Measurements from ENCODE around the gene YWHAH. TPM values are rescaled to one million over a fixed set of nuclear protein-coding genes. Genes with fewer than 3 reads are reported as not detected.

YWHAH gene
- total RNA-seq, 1 donor from 2014 or later = 139 TPM

DNA sequence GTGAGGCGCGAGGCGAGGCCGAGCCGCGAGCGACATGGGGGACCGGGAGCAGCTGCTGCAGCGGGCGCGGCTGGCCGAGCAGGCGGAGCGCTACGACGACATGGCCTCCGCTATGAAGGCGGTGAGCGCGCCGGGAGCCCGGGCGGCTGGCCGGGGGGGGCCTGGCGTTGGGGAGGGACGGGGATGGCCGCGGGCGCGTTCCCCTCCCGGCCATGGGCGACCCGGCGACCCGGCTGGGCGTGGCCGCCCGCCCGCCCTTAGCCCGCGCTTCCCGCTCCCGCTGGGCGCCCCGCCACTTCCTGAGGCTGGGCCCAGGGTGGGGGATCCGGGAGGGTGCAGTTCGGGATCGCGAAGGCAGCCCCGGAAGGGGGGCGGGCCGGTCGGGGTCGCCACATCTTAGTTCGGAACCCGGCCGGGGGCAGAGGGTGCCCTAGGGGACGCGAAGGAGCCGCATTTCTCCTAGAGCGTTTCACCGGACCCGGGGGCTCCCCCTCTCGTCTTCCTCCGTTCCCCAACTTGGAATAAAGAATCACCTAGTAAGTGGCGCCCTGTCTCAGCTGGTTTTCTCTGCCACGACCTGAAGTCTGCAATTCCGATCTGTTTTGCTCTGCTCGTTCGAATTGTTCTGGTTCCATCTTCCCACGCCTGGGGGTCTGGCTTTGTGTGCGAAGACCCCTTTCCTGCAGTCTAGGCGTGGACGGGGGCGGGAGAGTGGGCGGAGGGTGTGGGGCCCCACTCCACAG is 536 bp downstream of the YWHAH start:
- H3K4me3 ChIP-seq = peak overlapping the region; percentile 83 to 98
- H3K9me3 ChIP-seq = no peaks in the 10 kb centered on the region
- peaks cover 0 to 4% of the 10 kb centered on the region in 2 donors for H3K36me3 ChIP-seq
- peak overlapping the region; percentile 95 to 99 for H3K27ac ChIP-seq
- peaks cover 0 to 5% of the 10 kb centered on the region in 2 donors for H3K4me1 ChIP-seq
- DNase-seq (ENCODE audit: low spot score in 2 of 2) = peak in 1 of 2 donors; percentile 72
- H3K27me3 ChIP-seq = no peaks in the 10 kb centered on the region
- TF ChIP-seq, protein P1, sequence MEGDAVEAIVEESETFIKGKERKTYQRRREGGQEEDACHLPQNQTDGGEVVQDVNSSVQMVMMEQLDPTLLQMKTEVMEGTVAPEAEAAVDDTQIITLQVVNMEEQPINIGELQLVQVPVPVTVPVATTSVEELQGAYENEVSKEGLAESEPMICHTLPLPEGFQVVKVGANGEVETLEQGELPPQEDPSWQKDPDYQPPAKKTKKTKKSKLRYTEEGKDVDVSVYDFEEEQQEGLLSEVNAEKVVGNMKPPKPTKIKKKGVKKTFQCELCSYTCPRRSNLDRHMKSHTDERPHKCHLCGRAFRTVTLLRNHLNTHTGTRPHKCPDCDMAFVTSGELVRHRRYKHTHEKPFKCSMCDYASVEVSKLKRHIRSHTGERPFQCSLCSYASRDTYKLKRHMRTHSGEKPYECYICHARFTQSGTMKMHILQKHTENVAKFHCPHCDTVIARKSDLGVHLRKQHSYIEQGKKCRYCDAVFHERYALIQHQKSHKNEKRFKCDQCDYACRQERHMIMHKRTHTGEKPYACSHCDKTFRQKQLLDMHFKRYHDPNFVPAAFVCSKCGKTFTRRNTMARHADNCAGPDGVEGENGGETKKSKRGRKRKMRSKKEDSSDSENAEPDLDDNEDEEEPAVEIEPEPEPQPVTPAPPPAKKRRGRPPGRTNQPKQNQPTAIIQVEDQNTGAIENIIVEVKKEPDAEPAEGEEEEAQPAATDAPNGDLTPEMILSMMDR (IDR thresholded peaks at IDR 0.05) = no peak
- intact Hi-C loops (cut with DNase I) = loop anchor here (1.0 to 10.0 kb wide), 3 partner anchors 25 to 280 kb away; partner anchors contain the start of gene PISD

DNA sequence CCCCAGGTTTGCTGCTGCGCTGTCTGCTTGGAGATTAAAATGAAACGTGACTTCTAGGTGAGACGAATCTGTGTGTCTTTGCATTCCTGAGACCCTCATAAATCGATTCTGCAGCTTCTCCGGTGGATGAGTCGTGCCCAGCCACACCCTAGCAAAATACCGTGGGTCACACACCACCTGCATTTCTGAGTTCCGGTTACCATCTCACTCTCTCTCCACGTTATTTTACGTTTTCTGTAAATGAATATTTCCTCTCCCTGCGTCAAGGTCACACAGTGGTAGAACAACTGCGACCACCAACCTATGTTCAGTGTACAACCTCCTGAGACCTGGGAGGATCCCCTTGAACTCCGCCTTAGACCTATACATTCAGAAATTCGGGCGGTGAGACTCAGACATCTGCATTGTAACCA is 1.1 kb downstream of the YWHAH start:
- DNase-seq (ENCODE audit: low spot score in 2 of 2) = no peak
- intact Hi-C loops (cut with DNase I) = loop anchor here (10.0 kb wide), 1 partner anchor 281 kb away; the partner anchor contains the start of gene PISD
- H3K27me3 ChIP-seq = no peaks in the 10 kb centered on the region
- peaks cover 0 to 4% of the 10 kb centered on the region in 2 donors for H3K36me3 ChIP-seq
- TF ChIP-seq, protein P1 (IDR thresholded peaks at IDR 0.05) = no peak
- H3K9me3 ChIP-seq = no peaks in the 10 kb centered on the region
- H3K4me1 ChIP-seq = peaks cover 1 to 9% of the 10 kb centered on the region in 2 donors
- peak overlapping the region; percentile 83 to 98 for H3K4me3 ChIP-seq
- H3K27ac ChIP-seq = peak overlapping the region; percentile 95 to 99

DNA sequence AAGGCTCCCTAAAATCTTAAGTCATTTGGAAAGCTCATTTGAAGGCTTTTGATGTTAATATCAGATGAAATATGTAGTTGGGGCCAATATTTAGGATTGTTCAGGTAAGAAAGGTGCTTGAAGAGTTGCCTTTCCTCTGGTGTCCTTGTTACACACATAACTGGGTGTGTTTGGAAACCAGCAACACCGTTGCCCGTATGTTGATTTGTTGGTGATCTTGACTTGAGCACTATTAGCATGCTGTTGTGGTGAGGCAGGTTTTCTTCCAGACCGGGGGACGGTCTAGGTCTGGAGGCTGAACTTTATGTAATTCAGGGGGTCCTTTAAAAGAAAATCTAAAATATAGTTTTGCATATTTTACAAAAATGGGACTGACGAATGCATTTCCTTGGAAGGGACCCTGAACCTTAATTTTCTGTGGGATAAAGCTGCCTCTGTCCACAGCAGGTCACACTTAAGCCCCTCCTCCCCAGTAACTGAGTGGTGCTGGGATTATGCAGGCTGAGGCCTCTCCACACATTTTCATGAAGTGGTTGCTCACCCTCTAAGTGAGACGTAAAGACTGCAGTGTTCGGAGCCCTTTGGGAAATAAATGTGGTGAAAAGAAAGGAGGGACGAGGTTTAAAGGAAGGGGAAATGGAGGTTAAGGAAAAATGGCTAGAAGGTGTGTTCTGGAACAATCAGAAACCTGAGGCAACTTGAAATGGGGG is 1.8 kb downstream of the YWHAH start:
- Histone ChIP-seq H3K36me3 (peaks cover 0 to 4% of the 10 kb centered on the region in 2 donors), H3K9me3 (no peaks in the 10 kb centered on the region), H3K27ac (peak overlapping the region; percentile 95 to 99), H3K4me1 (peaks cover 8 to 15% of the 10 kb centered on the region in 2 donors), H3K27me3 (no peaks in the 10 kb centered on the region), H3K4me3 (peak overlapping the region; percentile 83 to 98)
- intact Hi-C loops (cut with DNase I) = loop anchor here (10.0 kb wide), 1 partner anchor 281 kb away; the partner anchor contains the start of gene PISD
- DNase-seq (ENCODE audit: low spot score in 2 of 2) = no peak
- TF ChIP-seq, protein P1 (IDR thresholded peaks at IDR 0.05) = no peak

DNA sequence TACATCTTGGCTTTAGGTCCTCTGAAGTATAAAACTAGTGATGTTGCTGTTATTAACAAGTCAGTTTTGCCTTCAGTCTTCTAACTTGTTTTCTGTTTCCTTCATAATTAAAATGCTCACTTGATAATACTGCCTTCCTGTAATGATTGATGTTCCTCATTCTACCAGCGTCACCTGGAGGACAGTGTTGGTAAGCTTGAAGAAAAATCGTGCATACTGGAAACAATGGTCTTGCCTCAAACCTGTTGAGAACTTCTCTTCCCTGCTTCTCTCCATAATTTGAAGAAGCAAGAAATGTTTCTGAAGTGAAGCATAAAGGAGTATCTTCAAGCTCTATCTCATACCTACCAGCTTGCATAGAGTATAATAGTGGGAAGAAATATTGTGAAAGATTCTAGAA is 3.0 kb downstream of the YWHAH start:
- Histone ChIP-seq H3K4me1 (peaks cover 11 to 26% of the 10 kb centered on the region in 2 donors), H3K27ac (peak overlapping the region; percentile 95 to 99), H3K4me3 (peak overlapping the region; percentile 83 to 98), H3K27me3 (no peaks in the 10 kb centered on the region), H3K36me3 (peaks cover 0 to 4% of the 10 kb centered on the region in 2 donors), H3K9me3 (no peaks in the 10 kb centered on the region)
- no peak for DNase-seq (ENCODE audit: low spot score in 2 of 2)
- TF ChIP-seq, protein P1 (IDR thresholded peaks at IDR 0.05) = peak; percentile 13 to 39 (median 14)
- intact Hi-C loops (cut with DNase I) = loop anchor here (10.0 kb wide), 1 partner anchor 282 kb away; the partner anchor contains the start of gene PISD

DNA sequence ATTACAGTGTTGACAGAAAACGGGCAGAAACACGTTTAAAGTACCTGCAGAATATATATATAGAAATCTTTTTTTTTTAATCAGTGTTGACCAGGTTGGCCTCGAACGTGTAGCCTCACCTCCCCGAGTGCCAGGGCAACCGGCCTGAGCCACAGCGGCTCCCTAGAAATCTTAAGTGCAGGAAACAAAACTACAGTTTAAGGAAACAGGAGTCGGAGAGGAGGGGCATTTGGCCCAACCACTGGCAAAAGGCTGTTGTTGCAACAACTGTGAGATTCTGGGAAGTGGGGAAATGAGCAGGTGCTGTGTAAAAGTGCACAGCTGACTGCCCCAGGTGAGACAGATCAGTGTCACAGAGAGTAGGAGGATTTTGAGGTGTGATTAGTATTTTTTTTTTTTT is 3.7 kb downstream of the YWHAH start:
- Histone ChIP-seq H3K9me3 (no peaks in the 10 kb centered on the region), H3K4me3 (no peak overlapping the region), H3K27ac (peak overlapping the region; percentile 29 to 99), H3K27me3 (no peaks in the 10 kb centered on the region), H3K4me1 (peaks cover 11 to 31% of the 10 kb centered on the region in 2 donors), H3K36me3 (peaks cover 0 to 4% of the 10 kb centered on the region in 2 donors)
- intact Hi-C loops (cut with DNase I) = loop anchor here (10.0 kb wide), 1 partner anchor 283 kb away; the partner anchor contains the start of gene PISD
- DNase-seq (ENCODE audit: low spot score in 2 of 2) = no peak
- TF ChIP-seq, protein P1 (IDR thresholded peaks at IDR 0.05) = no peak
